Measurements from ENCODE around the gene TDP1. TPM values are rescaled to one million over a fixed set of nuclear protein-coding genes. Genes with fewer than 3 reads are reported as not detected.

Gene TDP1
- total and polyA plus RNA-seq, 2 experiments from 2014 or later = 12.1 to 19.4 TPM

- no peak for TF ChIP-seq EZH2 (IDR thresholded peaks at IDR 0.05; ENCODE audit: borderline replicate concordance)
- TF ChIP-seq, protein P1, sequence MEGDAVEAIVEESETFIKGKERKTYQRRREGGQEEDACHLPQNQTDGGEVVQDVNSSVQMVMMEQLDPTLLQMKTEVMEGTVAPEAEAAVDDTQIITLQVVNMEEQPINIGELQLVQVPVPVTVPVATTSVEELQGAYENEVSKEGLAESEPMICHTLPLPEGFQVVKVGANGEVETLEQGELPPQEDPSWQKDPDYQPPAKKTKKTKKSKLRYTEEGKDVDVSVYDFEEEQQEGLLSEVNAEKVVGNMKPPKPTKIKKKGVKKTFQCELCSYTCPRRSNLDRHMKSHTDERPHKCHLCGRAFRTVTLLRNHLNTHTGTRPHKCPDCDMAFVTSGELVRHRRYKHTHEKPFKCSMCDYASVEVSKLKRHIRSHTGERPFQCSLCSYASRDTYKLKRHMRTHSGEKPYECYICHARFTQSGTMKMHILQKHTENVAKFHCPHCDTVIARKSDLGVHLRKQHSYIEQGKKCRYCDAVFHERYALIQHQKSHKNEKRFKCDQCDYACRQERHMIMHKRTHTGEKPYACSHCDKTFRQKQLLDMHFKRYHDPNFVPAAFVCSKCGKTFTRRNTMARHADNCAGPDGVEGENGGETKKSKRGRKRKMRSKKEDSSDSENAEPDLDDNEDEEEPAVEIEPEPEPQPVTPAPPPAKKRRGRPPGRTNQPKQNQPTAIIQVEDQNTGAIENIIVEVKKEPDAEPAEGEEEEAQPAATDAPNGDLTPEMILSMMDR (IDR thresholded peaks at IDR 0.05; ENCODE audit: poor library complexity) = no peak
- TF ChIP-seq EZH2phosphoT487 (IDR thresholded peaks at IDR 0.05; ENCODE audit: low read depth, severe bottlenecking, unreplicated experiment) = no peak
- Histone ChIP-seq H2AFZ (no peak overlapping the region), H3K4me3 (no peak overlapping the region), H3K9me3 (ENCODE audit: low read depth) (no peaks in the 10 kb centered on the region), H3K79me2 (peaks cover 25% of the 10 kb centered on the region), H3K4me2 (no peak overlapping the region), H3K36me3 (replicated peaks; ENCODE audit: insufficient read depth, low read depth) (no peaks in the 10 kb centered on the region), H3K4me1 (ENCODE audit: insufficient read depth) (peaks cover 10% of the 10 kb centered on the region), H4K20me1 (ENCODE audit: insufficient read depth, poor library complexity, severe bottlenecking) (no peaks in the 10 kb centered on the region), H3K27ac (no peak overlapping the region), H3K9me2 (replicated peaks; ENCODE audit: insufficient read depth) (no peaks in the 10 kb centered on the region), H3K27me3 (no peaks in the 10 kb centered on the region)
- DNase-seq (ENCODE audit: low spot score) = no peak
- 87% methylated on average over 3 of the region's 3 CpGs for WGBS (ENCODE audit: low lambda C conversion rate, missing lambda C conversion rate)
Observed at GRCh38 chr14:89959853-89960445, 4.2 kb downstream of the TDP1 start.

GRCh38 chr14:89960914-89961313 lies 5.2 kb downstream of the TDP1 start:
- Histone ChIP-seq H3K27me3 (no peaks in the 10 kb centered on the region), H3K79me2 (peaks cover 26% of the 10 kb centered on the region), H3K9me3 (ENCODE audit: low read depth) (no peaks in the 10 kb centered on the region), H3K4me3 (no peak overlapping the region), H3K36me3 (replicated peaks; ENCODE audit: insufficient read depth, low read depth) (no peaks in the 10 kb centered on the region), H3K27ac (no peak overlapping the region), H4K20me1 (ENCODE audit: insufficient read depth, poor library complexity, severe bottlenecking) (no peaks in the 10 kb centered on the region), H3K9me2 (replicated peaks; ENCODE audit: insufficient read depth) (no peaks in the 10 kb centered on the region), H3K4me1 (ENCODE audit: insufficient read depth) (peaks cover 10% of the 10 kb centered on the region), H2AFZ (no peak overlapping the region), H3K4me2 (no peak overlapping the region)
- 70% methylated on average over 3 of the region's 3 CpGs for WGBS (ENCODE audit: low lambda C conversion rate, missing lambda C conversion rate)
- no peak for DNase-seq (ENCODE audit: low spot score)
- TF ChIP-seq, protein P1 (IDR thresholded peaks at IDR 0.05; ENCODE audit: poor library complexity) = no peak
- TF ChIP-seq EZH2phosphoT487 (IDR thresholded peaks at IDR 0.05; ENCODE audit: low read depth, severe bottlenecking, unreplicated experiment) (no peak), EZH2 (IDR thresholded peaks at IDR 0.05; ENCODE audit: borderline replicate concordance) (no peak)

DNA sequence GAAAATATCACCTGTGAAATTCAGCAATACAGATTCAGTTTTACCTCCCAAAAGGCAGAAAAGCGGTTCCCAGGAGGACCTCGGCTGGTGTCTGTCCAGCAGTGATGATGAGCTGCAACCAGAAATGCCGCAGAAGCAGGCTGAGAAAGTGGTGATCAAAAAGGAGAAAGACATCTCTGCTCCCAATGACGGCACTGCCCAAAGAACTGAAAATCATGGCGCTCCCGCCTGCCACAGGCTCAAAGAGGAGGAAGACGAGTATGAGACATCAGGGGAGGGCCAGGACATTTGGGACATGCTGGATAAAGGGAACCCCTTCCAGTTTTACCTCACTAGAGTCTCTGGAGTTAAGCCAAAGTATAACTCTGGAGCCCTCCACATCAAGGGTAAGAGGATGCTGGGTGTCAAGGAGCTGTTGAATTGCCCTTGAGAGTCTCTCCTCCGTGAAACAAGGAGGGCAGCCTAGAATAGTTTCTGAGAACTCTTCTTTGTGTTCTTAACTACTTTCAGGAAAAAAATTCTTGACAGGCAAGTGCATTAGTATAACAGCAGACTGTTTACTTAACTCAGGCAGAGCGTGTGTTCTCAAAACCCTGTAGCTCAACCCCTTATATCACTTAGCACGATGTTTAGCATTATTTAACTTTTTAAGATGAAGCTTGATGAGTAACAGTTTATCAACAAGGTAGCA lies 7.7 kb downstream of the TDP1 start:
- no peak overlapping the region for H2AFZ ChIP-seq
- DNase-seq (ENCODE audit: low spot score) = no peak
- H3K36me3 ChIP-seq (replicated peaks; ENCODE audit: insufficient read depth, low read depth) = no peaks in the 10 kb centered on the region
- no peaks in the 10 kb centered on the region for H3K9me2 ChIP-seq (replicated peaks; ENCODE audit: insufficient read depth)
- peaks cover 13% of the 10 kb centered on the region for H3K79me2 ChIP-seq
- no peak overlapping the region for H3K4me3 ChIP-seq
- H3K4me1 ChIP-seq (ENCODE audit: insufficient read depth) = peaks cover 4% of the 10 kb centered on the region
- TF ChIP-seq EZH2phosphoT487 (IDR thresholded peaks at IDR 0.05; ENCODE audit: low read depth, severe bottlenecking, unreplicated experiment) (no peak), EZH2 (IDR thresholded peaks at IDR 0.05; ENCODE audit: borderline replicate concordance) (no peak)
- TF ChIP-seq, protein P1 (IDR thresholded peaks at IDR 0.05; ENCODE audit: poor library complexity) = no peak
- no peaks in the 10 kb centered on the region for H4K20me1 ChIP-seq (ENCODE audit: insufficient read depth, poor library complexity, severe bottlenecking)
- H3K27ac ChIP-seq = no peak overlapping the region
- H3K9me3 ChIP-seq (ENCODE audit: low read depth) = no peaks in the 10 kb centered on the region
- 93% methylated on average over 10 of the region's 10 CpGs for WGBS (ENCODE audit: low lambda C conversion rate, missing lambda C conversion rate)
- no peak overlapping the region for H3K4me2 ChIP-seq
- H3K27me3 ChIP-seq = no peaks in the 10 kb centered on the region
